Measurements from ENCODE around the gene STON2.

STON2 gene

DNA sequence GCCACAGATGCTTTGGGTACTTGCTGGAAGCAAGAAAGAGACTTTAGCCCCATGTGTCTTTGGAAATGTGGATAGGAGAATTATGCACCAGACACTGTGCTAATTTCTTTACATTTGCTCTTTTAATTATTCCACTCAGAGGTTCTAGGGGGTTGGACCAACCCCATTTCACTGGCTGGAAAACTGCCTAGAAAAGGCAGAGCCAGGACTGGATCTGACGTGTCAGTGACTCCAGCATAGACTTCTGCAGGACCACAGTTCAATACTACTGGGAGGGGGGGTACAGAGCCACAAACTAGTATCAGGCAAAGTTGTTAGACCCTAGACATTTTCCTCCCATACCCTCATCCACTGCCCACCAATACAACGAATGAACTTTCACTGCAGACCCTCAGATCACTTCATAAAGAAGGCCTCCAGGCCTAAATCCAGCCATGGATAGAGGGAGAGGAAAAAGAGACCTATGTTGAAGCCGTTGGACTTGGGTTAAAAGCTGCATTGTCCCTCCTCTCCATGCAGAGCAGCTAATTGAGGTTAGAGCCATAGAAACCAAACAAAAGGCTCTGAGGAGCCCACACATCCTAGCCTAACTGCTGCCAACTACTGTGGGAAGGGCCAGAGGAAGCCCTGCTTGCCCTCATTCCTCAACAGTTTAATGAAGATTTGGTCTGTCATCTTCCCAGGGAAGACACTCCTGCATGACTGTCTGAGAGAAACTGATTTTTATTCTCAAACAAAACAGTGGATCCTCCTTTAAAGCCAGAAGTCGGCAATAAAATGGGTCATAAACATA is 68.7 kb downstream of the STON2 start:
- DNase-seq, result no peak

- no peak for DNase-seq
Measured at GRCh38 chr14:81330619-81331122, 69.5 kb downstream of the STON2 start.

DNA sequence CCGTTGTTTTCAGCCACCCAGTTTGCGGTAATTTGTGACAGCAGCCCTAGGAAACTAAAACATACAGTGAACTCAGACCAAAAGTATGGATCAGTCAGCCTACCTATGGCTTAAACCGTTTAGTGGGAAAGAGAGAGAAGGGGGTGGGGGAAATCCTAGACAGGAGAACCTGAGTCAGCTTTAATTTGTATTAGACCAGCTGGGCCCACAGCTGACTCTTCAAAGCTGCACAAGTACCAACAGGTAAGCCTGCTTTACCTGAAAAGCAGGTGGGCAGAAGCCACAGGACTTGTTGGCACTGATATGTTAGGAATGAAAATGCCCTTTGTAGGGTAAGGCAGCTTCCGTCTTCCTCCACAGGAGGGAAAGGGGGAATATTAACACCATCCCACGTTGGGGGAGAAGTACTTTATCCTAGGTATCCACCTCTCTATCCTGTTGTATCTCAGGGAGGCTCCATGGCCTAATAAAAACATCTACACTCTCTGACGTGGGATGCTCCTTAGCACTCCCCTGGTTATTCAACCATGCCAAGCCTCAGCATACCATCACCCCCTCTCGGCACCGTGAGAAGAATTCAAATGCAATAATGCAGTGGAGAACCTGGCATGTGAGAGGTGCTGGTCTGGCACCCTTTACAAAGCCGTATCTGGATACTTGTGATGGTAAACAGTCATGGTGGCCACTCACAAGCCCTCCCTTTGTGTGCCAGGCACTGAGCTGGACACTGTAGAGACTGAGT is 70.3 kb downstream of the STON2 start:
- DNase-seq, result no peak

GRCh38 chr14:81326451-81326850 is 73.7 kb downstream of the STON2 start:
- no peak for DNase-seq

GRCh38 chr14:81324011-81324410 is 76.1 kb downstream of the STON2 start:
- no peak for DNase-seq

GRCh38 chr14:81323093-81323492 is 77.0 kb downstream of the STON2 start:
- no peak for DNase-seq

DNA sequence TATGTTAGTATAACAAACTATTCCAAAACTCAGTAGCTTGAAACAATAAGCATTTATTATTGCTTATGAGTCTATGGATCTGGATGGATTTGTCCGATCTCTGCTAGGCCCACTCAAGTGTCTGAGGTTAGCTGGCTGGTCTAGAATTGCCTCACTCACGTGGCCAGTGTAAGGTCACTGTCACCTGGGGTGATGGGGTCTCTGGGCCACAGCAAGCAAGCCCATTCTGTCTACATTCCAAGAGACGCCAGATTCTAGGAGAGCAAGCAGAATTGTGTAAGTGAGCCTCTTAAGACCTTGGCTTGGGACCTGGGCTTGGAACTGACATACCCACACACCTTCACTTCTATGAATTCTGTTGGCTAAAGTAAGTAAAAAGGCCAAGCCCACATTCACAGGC is 80.2 kb downstream of the STON2 start:
- DNase-seq, result no peak

- no peak for DNase-seq
Measured at GRCh38 chr14:81319314-81319713, 80.8 kb downstream of the STON2 start.

DNA sequence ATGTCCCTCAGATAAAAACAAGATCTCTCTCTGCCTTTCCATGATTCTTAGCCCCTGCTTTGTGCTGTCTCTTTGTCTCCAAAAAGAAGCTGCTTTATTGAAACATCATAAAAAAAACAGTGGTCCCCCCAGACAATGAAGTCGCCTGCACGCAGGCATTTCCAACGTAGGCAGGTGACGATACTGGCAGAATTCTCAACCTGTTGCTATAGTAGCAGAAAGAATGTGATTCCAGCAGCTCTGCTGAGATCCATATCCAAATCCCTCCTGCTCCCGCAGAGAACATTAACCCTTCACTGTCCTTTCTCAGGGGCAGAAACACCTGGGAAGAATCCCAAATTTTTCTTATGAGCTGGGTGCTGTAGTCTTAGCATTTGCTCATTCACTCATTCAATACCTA is 84.8 kb downstream of the STON2 start:
- DNase-seq, result no peak

GRCh38 chr14:81314443-81315175 is 85.5 kb downstream of the STON2 start:
- DNase-seq, result no peak

- DNase-seq, result no peak
Measured at GRCh38 chr14:81313775-81314429, 86.2 kb downstream of the STON2 start.

- no peak for DNase-seq
Measured at GRCh38 chr14:81313200-81313599, 86.9 kb downstream of the STON2 start.

- no peak for DNase-seq
Measured at GRCh38 chr14:81312289-81312876, 87.7 kb downstream of the STON2 start.

DNA sequence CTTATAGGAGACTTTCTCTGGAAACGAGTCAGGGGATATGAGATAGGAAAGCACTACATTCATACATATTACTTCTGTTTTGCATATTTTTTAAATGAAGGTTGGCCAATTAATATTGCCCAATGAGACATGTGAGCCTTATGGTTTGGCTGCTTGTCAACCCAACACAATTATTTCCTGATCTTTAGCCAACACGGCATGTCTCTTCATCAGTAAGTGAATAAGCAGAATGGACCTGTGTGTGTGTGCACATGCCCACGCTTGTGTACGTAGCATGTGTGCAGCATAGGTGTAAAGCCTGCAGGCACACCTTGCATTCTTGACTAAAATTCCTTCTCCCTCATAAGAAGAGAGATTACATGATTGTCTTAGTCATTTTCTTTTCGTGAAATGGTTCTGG is 88.3 kb downstream of the STON2 start:
- DNase-seq, result no peak

DNA sequence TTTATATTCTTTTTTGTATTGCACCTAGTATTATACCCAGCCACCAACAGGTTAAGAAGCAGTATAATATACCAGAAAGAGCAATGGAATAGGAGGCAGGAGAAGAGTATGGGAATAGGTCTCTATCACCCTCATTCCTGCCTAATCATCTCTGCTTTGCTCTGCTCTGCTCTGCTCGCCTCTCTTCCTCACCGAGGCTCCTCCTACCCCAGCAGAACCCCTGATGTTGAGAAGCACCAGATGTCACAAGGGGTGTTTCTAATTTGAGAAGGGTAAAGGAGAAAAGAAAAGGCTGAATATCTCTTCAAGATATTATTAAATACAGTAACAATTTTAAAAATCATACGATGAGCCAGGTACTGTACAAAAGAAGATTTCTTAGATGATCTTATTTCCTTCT is 89.0 kb downstream of the STON2 start:
- DNase-seq, result no peak

GRCh38 chr14:81310606-81311005 is 89.5 kb downstream of the STON2 start:
- no peak for DNase-seq

DNA sequence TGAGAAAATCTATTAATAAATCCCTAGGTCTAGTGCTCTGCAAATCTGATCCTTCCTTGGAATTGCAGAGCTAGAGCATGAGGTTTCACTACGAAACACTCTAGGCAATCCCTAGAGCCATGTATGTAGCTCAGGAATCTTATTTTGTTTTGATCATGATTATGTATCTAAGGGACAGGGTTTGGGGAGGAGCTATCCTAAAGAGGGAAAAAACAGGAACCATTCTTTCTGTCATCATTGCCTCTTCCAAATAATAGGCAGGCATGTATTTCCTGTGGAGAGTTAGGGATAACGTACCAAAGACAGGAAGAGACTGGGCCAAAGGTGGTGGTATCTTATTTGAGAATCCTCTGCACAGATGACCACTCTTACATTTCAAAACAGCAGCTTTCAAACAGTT is 90.6 kb downstream of the STON2 start:
- no peak for DNase-seq

GRCh38 chr14:81305743-81306142 is 94.4 kb downstream of the STON2 start:
- DNase-seq, result no peak

GRCh38 chr14:81305065-81305464 is 95.1 kb downstream of the STON2 start:
- DNase-seq, result no peak

DNA sequence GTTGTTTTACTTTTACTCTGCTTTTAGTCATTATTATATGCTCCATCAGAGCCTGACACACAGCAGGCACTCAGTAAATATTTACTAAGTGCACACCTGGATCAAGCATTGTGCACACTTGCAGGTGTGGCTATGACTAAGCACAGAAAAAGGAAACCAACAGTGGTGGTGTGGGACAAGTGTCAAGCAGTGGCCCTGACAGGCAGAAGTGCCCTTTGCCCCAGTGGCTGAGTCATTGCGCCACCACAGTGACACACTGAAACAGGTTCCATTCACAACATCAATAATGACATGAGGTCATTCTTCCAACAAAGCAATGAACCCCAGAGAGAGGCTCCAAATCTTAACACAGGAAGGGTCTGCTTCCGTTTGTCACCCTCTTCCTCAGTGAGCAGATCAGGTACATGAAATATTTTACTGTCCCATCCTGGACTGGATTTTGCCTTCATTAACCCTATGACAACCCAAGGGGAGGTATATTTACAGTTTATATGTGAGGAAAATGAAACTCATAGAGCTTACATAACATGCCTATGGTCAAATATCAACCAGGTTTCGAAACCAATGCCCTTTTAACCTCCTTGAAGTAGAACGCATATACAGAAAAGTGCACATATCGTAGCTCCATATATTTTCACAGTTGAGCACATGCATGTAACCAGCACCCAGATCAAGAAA is 96.7 kb downstream of the STON2 start:
- no peak for DNase-seq

DNA sequence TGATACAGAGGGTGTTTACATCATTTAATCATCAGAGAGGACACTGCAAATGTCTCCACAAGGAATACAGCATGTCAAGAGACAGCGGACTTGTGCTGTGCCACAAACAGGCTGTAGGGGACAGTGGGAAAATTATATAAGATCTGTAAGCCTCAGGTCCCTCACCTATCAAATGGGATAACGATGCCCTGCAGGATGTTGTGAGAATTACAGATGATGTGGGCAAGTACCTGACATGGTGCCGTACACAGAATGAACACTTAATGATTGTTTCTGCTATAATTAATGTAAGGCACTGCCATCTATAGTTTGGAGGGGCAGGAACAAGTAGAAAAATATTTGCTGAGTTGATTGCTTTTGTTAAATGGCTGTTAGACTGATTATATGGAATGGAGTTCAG is 97.5 kb downstream of the STON2 start:
- no peak for DNase-seq

- no peak for DNase-seq
Measured at GRCh38 chr14:81301813-81302212, 98.3 kb downstream of the STON2 start.
